Esophagus squamous epithelium (tissue), 4 donors: ENCODE results near the gene EIPR1.

Experiments
- POLR2A ChIP-seq, 4 donors: fragments of 450-650 bp; IDR thresholded peaks; one replicate each; pipeline ENCODE4 v1.6.1; 2017; ENCODE audit warnings: antibody characterized with exemption in 4 of 4, mild to moderate bottlenecking in 4 of 4, moderate library complexity in 3 of 4
- TF ChIP-seq, protein P1 (sequence below), 6 experiments: fragments of 450-650 bp in 4 of 6; fragments of 200-600 bp in 2 of 6; sonication (generic) in 2 of 6; IDR thresholded peaks; one replicate each; pipeline ENCODE4 v1.5.1; 2016 to 2019; ENCODE audit warnings: antibody characterized with exemption in 6 of 6, mild to moderate bottlenecking in 4 of 6, moderate library complexity in 4 of 6

DNA sequence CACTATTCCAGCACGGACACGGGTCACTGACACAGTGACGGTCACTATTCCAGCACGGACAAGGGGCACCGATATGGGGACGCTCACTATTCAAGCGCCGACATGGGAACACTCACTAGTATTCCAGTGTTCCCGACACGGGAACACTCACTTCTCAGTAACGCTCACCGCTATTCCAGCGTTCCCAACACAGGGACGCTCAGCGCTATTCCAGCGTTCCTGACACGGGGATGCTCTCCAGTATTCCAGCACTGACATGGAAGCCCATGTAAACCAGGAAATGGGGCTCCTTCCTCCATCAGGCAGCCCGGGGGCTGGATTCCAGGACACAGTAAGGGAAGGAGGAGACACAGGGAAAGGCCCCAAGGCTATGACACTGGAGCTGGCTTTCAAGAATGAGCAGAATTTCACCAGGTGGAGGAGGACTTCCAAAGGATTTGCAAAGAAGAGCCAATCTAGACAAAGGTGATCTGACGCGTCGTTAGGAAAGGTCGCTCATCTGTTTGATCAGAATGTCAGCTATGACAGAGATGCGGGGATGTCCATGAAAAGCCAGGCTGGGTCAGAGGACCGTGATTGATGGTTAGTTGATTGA lies 196.1 kb downstream of the EIPR1 start:
- TF ChIP-seq, protein P1, sequence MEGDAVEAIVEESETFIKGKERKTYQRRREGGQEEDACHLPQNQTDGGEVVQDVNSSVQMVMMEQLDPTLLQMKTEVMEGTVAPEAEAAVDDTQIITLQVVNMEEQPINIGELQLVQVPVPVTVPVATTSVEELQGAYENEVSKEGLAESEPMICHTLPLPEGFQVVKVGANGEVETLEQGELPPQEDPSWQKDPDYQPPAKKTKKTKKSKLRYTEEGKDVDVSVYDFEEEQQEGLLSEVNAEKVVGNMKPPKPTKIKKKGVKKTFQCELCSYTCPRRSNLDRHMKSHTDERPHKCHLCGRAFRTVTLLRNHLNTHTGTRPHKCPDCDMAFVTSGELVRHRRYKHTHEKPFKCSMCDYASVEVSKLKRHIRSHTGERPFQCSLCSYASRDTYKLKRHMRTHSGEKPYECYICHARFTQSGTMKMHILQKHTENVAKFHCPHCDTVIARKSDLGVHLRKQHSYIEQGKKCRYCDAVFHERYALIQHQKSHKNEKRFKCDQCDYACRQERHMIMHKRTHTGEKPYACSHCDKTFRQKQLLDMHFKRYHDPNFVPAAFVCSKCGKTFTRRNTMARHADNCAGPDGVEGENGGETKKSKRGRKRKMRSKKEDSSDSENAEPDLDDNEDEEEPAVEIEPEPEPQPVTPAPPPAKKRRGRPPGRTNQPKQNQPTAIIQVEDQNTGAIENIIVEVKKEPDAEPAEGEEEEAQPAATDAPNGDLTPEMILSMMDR (IDR thresholded peaks at IDR 0.05), result no peak
- no peak for TF ChIP-seq POLR2A (IDR thresholded peaks at IDR 0.05)
